SKM-1 (cell line): ENCODE measurements around the gene GON4L.
"Not testable (repeated sequence)": the region's sequence is repeated elsewhere in the genome, so short reads cannot be mapped to it uniquely, and the experiment has no call there.

Source experiments
- DNase-seq: peaks from one replicate; lab custom pipeline; 2025; ENCODE audit not compliant: unreplicated experiment; lab: John Stamatoyannopoulos, UW

Gene GON4L

DNA sequence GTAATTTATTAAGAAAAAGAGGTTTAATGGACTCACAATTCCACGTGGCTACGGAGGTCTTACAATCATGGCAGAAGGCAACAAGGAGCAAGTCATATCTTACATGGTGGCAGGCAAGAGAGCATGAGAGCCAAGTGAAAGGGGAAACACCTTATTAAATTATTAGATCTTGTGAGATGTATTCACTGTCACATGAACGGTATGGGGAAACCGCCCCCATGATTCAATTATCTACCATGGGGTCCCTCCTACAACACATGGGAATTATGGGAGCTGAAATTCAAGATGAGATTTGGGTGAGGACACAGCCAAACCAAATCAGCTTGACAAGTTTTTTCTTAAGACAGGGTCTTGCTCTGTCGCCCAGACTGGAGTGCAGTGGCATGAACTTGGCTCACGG lies 153.8 kb downstream of the GON4L start:
- no peak for DNase-seq

DNA sequence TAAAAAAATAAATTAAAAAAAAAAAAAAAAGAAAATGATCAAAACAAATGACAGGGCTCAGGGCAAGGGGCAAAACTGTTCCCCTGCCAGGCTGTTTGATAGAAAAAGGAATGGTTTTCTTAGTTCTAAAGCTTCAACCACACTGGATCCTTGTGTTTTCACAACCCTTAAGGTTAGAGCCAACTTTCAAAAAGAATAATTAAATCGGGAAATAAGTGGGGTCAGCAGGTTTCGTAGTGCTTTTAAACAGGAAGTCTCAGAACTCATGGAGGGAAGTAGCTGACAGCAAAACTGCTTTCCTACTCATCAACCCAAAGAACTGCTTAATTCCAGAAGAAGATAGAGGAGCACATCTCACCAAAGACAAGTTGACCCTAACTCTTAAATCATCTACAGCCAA lies 155.3 kb downstream of the GON4L start:
- DNase-seq, result not testable (repeated sequence)
